Astrocyte (in vitro differentiated cells and primary cell): ENCODE data around the gene PSMA2.

Experiments
- EZH2 ChIP-seq: IDR thresholded peaks from 2 replicates; pipeline ENCODE4 v1.6.1; 2012; ENCODE audit warnings: mild to moderate bottlenecking, low read length, inconsistent platforms; ENCODE audit not compliant: insufficient read depth
- TF ChIP-seq, protein P1 (sequence below): IDR thresholded peaks from 2 replicates; pipeline ENCODE4 v1.5.1; 2011; ENCODE audit warnings: low read depth, mild to moderate bottlenecking, inconsistent platforms, low read length, moderate library complexity; ENCODE audit not compliant: insufficient read depth

GRCh38 chr7:42883950-42884349 lies 48.0 kb downstream of the PSMA2 start:
- TF ChIP-seq EZH2: no peak
- TF ChIP-seq, protein P1, sequence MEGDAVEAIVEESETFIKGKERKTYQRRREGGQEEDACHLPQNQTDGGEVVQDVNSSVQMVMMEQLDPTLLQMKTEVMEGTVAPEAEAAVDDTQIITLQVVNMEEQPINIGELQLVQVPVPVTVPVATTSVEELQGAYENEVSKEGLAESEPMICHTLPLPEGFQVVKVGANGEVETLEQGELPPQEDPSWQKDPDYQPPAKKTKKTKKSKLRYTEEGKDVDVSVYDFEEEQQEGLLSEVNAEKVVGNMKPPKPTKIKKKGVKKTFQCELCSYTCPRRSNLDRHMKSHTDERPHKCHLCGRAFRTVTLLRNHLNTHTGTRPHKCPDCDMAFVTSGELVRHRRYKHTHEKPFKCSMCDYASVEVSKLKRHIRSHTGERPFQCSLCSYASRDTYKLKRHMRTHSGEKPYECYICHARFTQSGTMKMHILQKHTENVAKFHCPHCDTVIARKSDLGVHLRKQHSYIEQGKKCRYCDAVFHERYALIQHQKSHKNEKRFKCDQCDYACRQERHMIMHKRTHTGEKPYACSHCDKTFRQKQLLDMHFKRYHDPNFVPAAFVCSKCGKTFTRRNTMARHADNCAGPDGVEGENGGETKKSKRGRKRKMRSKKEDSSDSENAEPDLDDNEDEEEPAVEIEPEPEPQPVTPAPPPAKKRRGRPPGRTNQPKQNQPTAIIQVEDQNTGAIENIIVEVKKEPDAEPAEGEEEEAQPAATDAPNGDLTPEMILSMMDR: no peak
